ENCODE data around the gene SNRPB. TPM values are rescaled to one million over a fixed set of nuclear protein-coding genes. Genes with fewer than 3 reads are reported as not detected.

SNRPB gene
- total and polyA plus RNA-seq, 2 of the 13 experiments (the other 11 are each of a cell fraction or from before 2014, with no cell fraction given): 473 to 844 TPM

DNA sequence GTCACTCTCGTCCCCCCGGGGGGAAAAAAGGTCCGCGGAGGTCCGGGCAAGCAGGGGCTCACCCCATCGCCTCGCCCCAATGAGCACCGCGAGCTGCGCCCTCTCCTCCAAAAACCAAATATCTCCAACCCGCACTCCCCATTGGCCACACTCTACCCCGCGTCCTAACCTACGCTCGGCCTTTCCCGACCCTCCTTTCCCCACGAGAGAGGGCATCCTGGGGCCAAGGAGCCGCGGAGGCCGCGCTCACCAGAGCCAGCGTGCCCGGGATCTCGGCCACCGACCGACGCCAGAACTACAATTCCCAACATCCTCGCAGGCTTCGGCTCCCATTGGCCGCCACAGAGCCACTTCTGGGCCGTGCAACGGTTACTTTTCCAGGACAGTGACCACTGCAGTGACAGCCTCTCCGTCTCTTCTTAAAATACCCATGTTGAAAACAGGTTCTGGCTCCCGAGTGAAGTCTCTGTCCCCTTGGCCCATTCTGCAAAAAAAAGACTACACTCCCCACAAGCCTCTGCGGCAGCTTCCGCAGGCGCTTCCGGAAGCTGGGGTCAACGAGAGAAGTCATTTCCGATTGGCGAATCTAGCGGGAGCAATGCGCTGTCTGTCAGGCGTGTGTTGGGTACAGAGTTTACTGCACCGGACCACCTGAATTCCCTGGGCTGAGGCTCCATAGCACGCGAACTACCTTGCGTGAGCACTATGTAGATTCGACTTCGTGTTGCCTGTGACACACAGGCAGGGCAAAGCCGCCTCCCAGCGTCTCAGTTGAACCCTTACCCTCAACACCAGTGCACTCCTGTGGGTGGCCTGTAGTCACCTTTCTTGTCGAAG, 38.3 kb upstream of the SNRPB start, which contains the start of gene ZNF343 (continued):
- TF ChIP-seq, protein P1, sequence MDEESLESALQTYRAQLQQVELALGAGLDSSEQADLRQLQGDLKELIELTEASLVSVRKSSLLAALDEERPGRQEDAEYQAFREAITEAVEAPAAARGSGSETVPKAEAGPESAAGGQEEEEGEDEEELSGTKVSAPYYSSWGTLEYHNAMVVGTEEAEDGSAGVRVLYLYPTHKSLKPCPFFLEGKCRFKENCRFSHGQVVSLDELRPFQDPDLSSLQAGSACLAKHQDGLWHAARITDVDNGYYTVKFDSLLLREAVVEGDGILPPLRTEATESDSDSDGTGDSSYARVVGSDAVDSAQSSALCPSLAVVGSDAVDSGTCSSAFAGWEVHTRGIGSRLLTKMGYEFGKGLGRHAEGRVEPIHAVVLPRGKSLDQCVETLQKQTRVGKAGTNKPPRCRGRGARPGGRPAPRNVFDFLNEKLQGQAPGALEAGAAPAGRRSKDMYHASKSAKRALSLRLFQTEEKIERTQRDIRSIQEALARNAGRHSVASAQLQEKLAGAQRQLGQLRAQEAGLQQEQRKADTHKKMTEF (CRISPR knock-in tag; IDR thresholded peaks at IDR 0.05): peak; percentile 92
- TF ChIP-seq KMT2A (CRISPR knock-in tag; IDR thresholded peaks at IDR 0.05) (peak; percentile 66; the same call in 1 of the 2 replicates), NFE2 (CRISPR knock-in tag; IDR thresholded peaks at IDR 0.05) (no peak), ELF3 (CRISPR knock-in tag; IDR thresholded peaks at IDR 0.05) (peak; percentile 66), ELF1 (CRISPR knock-in tag; IDR thresholded peaks at IDR 0.05) (peak; percentile 97), SP5 (CRISPR knock-in tag; IDR thresholded peaks at IDR 0.05; ENCODE audit: borderline replicate concordance, low read depth) (no peak), KAT7 (CRISPR knock-in tag; IDR thresholded peaks at IDR 0.05; ENCODE audit: borderline replicate concordance) (peak; percentile 73; the same call in 1 of the 2 replicates), CERS6 (CRISPR knock-in tag; IDR thresholded peaks at IDR 0.05) (peak; percentile 84; the same call in 1 of the 2 replicates), HNRNPH1 (optimal IDR thresholded peaks at IDR 0.05; ENCODE audit: low read depth, low read length) (no peak), FOXM1 (CRISPR knock-in tag; IDR thresholded peaks at IDR 0.05) (peak; percentile 81; the same call in 1 of the 2 replicates), MAZ (IDR thresholded peaks at IDR 0.05; ENCODE audit: borderline replicate concordance, low read depth, low read length) (peak; percentile 21; the same call in 1 of the 2 replicates), MAZ (CRISPR knock-in tag; IDR thresholded peaks at IDR 0.05; ENCODE audit: low read depth) (peak; percentile 83), EED (CRISPR knock-in tag; IDR thresholded peaks at IDR 0.05) (no peak; the same call in 1 of the 2 replicates), DBP (CRISPR knock-in tag; IDR thresholded peaks at IDR 0.05; ENCODE audit: not compliant biosample characterization) (no peak), ZZZ3 (CRISPR knock-in tag; IDR thresholded peaks at IDR 0.05; ENCODE audit: borderline replicate concordance) (peak; percentile 12; the same call in 1 of the 2 replicates), ZFP41 (CRISPR knock-in tag; IDR thresholded peaks at IDR 0.05; ENCODE audit: borderline replicate concordance) (no peak), SOX5 (CRISPR knock-in tag; IDR thresholded peaks at IDR 0.05; ENCODE audit: borderline replicate concordance) (no peak), ZNF781 (CRISPR knock-in tag; IDR thresholded peaks at IDR 0.05; ENCODE audit: borderline replicate concordance, not compliant biosample characterization) (peak; percentile 94), ZFP36L1 (CRISPR knock-in tag; IDR thresholded peaks at IDR 0.05) (no peak), HOXA9 (CRISPR knock-in tag; IDR thresholded peaks at IDR 0.05; ENCODE audit: borderline replicate concordance) (no peak), FOXK2 (IDR thresholded peaks at IDR 0.05) (no peak), NR1H2 (CRISPR knock-in tag; IDR thresholded peaks at IDR 0.05; ENCODE audit: borderline replicate concordance, low read depth) (peak; percentile 67; the same call in 1 of the 2 replicates), TRIM24 (CRISPR knock-in tag; IDR thresholded peaks at IDR 0.05) (no peak), ARHGAP35 (CRISPR knock-in tag; IDR thresholded peaks at IDR 0.05; ENCODE audit: borderline replicate concordance) (peak; percentile 53; the same call in 1 of the 2 replicates)
- TF ChIP-seq, protein P2, sequence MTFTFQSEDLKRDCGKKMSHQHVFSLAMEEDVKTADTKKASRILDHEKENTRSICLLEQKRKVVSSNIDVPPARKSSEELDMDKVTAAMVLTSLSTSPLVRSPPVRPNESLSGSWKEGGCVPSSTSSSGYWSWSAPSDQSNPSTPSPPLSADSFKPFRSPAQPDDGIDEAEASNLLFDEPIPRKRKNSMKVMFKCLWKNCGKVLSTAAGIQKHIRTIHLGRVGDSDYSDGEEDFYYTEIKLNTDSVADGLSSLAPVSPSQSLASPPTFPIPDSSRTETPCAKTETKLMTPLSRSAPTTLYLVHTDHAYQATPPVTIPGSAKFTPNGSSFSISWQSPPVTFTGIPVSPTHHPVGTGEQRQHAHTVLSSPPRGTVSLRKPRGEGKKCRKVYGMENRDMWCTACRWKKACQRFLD (CRISPR knock-in tag; IDR thresholded peaks at IDR 0.05; ENCODE audit: borderline replicate concordance): peak; percentile 75
- TF ChIP-seq, protein P3, sequence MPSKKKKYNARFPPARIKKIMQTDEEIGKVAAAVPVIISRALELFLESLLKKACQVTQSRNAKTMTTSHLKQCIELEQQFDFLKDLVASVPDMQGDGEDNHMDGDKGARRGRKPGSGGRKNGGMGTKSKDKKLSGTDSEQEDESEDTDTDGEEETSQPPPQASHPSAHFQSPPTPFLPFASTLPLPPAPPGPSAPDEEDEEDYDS (CRISPR knock-in tag; IDR thresholded peaks at IDR 0.05): peak; percentile 61
